B cell (primary cell): ENCODE results near the gene PDGFRB.

Experiments used
- EZH2 ChIP-seq: IDR thresholded peaks from 2 replicates; pipeline ENCODE4 v1.6.1; 2012; ENCODE audit warnings: borderline replicate concordance, low read depth, mild to moderate bottlenecking, moderate library complexity, low read length; ENCODE audit not compliant: insufficient read depth, poor library complexity, severe bottlenecking
- TF ChIP-seq, protein P1 (sequence below): fragments of 200-600 bp; IDR thresholded peaks from one replicate; pipeline ENCODE4 v1.8.0; 2022; ENCODE audit warnings: antibody characterized with exemption, mild to moderate bottlenecking

DNA sequence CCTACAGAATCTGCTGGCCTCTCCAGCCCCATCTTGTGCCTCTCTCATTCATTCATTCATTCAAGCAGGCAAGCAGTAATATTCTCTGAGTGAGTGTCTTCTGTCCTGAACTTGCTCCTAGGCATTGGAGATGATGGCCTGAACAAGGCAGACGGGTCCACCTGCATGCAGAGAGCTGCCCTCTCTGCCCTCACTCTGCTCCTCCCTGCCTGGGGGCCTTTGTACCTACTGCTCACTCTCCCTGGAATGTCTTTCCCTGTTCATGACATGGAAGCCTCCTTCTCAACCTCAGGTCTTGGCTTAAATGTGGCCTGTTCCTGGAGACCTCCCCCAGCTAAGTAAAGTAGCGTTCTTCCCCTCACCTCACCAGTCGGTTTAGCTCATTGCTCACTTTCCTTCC, 17.5 kb upstream of the PDGFRB start:
- TF ChIP-seq, protein P1, sequence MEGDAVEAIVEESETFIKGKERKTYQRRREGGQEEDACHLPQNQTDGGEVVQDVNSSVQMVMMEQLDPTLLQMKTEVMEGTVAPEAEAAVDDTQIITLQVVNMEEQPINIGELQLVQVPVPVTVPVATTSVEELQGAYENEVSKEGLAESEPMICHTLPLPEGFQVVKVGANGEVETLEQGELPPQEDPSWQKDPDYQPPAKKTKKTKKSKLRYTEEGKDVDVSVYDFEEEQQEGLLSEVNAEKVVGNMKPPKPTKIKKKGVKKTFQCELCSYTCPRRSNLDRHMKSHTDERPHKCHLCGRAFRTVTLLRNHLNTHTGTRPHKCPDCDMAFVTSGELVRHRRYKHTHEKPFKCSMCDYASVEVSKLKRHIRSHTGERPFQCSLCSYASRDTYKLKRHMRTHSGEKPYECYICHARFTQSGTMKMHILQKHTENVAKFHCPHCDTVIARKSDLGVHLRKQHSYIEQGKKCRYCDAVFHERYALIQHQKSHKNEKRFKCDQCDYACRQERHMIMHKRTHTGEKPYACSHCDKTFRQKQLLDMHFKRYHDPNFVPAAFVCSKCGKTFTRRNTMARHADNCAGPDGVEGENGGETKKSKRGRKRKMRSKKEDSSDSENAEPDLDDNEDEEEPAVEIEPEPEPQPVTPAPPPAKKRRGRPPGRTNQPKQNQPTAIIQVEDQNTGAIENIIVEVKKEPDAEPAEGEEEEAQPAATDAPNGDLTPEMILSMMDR = no peak
- no peak for TF ChIP-seq EZH2
